GM12801 (cell line): ENCODE results near the gene MACROD2.

ENCODE experiments used
- TF ChIP-seq, protein P1 (sequence below): IDR thresholded peaks from one replicate; pipeline ENCODE4 v1.5.1; 2011; ENCODE audit warnings: control low read depth; ENCODE audit not compliant: insufficient read length; ENCODE audit errors: extremely low read depth

The MACROD2 gene

DNA sequence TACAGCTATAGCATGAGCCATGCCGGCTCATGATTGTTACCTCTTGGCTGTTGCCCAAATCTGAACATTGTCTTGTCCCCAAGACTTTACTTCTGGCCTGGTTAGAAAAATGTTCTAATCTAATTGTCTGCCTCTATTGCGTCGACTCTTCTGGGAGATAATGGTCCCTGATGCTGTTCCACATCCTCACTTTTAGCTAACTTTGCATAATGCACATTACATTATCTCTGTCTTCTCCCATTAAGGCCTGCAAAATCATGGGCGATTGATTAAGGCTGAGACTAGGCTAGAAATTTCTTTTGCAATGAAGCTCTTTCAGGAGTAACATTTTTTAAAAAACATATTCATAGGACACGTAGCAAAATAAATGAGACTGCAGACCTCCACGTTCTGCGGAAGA lies 1616.9 kb downstream of the MACROD2 start:
- TF ChIP-seq, protein P1, sequence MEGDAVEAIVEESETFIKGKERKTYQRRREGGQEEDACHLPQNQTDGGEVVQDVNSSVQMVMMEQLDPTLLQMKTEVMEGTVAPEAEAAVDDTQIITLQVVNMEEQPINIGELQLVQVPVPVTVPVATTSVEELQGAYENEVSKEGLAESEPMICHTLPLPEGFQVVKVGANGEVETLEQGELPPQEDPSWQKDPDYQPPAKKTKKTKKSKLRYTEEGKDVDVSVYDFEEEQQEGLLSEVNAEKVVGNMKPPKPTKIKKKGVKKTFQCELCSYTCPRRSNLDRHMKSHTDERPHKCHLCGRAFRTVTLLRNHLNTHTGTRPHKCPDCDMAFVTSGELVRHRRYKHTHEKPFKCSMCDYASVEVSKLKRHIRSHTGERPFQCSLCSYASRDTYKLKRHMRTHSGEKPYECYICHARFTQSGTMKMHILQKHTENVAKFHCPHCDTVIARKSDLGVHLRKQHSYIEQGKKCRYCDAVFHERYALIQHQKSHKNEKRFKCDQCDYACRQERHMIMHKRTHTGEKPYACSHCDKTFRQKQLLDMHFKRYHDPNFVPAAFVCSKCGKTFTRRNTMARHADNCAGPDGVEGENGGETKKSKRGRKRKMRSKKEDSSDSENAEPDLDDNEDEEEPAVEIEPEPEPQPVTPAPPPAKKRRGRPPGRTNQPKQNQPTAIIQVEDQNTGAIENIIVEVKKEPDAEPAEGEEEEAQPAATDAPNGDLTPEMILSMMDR: no peak

DNA sequence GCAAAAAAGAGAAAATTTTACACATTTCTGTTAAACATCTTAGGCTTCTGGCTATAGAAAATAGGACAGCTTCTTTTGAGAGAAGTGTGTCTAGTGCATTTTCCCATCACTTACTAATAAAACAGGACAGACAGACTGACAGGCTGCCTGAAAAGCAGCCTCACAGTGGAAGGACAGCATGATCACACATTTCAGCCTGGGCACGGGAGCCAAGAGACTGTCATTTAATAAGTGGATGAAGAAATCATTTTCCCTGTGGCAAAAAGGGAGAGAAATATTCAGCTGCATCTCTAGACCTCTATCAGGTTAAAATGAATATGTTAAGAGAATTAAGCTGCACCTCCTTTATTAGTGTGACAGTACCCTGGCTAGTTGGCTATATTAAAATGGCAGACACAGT lies 1617.5 kb downstream of the MACROD2 start:
- TF ChIP-seq, protein P1: no peak

DNA sequence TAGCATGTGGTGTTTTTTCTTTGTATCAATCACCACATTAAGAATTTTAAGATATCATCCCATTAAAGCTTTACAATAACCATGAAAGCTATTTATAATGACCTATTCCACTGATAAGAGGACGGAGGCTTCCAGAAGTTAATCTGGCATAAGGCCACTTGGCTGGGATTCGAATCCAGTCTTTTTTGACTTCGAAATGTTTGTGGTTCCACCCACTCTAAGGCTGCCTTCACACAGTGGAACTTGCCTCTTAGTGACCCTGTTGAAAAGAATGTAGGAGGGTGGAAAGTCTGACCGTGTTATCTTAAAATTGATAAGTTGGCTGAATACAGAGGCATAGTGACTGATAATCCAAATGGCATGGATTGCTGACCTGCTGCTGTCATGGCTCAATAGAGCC lies 1618.2 kb downstream of the MACROD2 start:
- TF ChIP-seq, protein P1: no peak

DNA sequence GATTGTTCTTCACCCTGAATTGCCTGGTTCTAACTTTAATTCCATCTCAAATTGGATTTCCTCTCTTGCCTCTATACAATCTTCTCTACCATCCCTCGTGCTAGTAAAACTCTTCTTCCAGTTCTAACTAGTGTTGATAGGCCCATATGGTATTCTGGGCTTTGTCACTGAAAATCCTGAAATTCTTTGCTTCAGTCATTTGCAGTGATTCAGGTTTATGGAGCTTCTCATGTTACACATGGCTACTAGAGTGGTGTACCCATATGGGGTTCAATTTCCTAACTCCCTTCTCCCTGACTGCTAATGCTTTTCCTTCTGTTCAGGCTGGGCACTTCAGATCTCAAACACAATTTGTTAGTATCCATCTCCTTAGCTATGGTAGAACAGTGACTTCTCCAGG lies 1621.3 kb downstream of the MACROD2 start:
- TF ChIP-seq, protein P1: no peak

DNA sequence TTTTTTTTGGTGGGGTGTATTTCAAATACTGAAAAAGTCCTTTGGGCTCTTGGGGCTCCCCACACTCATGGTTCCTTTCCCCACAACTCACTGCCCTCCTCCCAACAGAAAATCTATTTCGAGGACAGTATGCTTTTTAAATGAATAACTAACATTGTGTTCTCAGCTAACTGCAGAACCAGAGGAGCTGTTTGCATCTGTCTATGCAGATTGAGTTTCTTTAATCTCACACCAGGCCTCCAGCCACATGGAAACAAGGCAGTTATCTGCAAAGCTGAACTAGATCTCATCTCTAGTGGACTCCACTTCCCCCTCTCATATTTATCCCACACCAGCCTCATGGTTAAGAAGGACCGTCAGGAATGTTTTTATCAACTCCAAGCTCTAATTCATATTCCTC lies 1622.8 kb downstream of the MACROD2 start:
- TF ChIP-seq, protein P1: no peak

DNA sequence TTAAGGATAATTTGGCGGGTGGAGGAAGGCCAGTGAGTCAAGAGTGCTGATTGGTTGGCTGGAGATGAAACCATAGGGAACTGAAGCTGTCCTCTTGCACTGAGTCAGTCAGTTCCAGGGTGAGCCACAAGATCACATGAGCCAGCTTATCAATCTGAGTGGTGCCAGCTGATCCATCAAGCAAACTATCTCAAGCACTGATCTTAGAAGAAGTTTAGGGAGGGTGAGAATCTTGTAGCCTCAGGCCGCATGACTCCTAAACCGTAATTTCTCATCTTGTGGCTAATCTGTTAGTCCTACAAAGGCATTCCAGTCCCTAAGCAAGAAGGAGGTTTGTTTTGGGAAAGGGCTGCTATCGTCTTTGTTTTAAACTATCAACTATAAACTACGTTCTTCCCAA lies 1623.6 kb downstream of the MACROD2 start:
- TF ChIP-seq, protein P1: no peak

DNA sequence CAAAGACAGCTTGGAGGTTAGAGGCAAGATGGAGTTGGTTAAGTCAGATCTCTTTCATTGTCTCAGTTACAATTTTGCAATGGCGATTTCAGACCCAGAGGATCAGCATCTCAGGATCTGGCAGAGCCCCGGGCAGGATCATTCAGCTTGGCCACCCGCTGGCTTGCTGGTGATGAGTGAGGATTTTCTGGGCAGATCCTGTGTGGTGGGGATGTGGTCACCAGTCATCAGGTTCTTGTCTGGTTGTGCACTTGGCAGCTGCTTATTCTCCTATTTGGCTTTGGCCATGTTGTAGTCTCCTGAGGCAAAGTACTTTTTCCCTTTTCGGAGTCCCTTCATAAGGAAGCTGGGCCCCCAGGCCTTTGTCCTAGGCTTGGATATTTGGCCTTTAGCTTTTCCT lies 1624.0 kb downstream of the MACROD2 start:
- TF ChIP-seq, protein P1: no peak

DNA sequence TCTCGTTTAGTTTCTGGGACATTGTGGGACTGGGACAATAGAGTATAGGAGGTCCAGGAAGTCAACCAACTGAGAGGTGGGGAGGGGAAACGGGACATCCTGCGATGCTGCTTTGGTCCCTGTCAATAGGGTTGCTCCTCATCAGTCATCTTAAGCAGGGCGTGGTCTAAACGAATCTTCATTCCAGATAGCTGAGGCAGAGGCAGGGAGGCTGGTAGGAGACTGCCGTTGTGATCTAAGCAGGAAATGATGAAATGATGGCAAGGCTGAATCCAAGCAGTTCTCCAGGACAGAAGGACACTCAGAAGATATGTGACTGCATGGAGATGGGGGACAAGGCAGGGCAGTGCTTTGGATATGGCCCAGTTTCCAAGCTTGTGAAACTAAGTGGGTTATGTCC lies 1624.5 kb downstream of the MACROD2 start:
- TF ChIP-seq, protein P1: no peak
